GM18499 (cell line): ENCODE data around the gene RFXANK.

ENCODE experiments used
- ATAC-seq: cut with Tn5 transposase; IDR thresholded peaks from one replicate; pipeline ENCODE4 v1.9.1; 2021; ENCODE audit warnings: moderate number of reproducible peaks; ENCODE audit not compliant: insufficient read depth, unreplicated experiment

Gene RFXANK

DNA sequence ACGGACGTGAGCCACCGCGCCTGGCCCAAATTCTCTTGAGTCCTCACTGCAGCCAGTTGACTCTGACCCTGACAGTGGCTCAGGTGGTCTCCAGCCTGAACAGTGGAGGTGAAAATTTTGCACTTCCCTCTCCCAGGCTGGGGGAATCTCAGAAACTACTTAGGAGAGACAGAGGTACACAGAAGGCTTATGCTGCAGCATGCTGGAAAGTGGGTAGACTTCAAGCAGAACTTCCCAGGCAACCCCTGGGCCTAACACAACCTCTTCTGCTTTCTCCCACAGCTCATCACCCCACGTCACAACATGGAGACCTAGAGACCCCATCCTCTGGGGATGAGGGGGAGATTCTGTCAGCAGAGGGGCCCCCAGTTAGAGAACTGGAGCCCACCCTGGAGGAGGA lies 34.1 kb downstream of the RFXANK start:
- no peak for ATAC-seq

DNA sequence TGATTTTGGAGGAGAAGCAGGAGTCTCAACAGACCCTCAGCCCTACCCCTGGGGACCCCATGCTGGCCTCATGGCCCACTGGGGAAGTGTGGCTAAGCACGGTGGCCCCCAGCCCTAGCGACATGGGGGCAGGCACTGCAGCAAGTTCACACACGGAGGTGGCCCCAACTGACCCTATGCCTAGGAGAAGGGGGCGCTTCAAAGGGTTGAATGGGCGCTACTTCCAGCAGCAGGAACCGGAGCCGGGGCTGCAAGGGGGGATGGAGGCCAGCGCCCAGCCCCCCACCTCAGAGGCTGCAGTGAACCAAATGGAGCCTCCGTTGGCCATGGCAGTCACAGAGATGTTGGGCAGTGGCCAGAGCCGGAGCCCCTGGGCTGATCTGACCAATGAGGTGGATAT lies 34.6 kb downstream of the RFXANK start:
- no peak for ATAC-seq

DNA sequence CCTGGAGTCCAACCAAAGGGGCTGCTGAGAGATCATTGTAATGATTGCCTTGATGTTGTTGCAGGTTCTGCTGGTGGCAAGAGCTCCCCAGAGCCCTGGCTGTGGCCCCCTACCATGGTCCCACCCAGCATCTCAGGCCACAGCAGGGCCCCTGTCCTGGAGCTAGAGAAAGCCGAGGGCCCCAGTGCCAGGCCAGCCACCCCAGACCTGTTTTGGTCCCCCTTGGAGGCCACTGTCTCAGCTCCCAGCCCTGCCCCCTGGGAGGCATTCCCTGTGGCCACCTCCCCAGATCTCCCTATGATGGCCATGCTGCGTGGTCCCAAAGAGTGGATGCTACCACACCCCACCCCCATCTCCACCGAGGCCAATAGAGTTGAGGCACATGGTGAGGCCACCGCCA lies 35.2 kb downstream of the RFXANK start:
- no peak for ATAC-seq

DNA sequence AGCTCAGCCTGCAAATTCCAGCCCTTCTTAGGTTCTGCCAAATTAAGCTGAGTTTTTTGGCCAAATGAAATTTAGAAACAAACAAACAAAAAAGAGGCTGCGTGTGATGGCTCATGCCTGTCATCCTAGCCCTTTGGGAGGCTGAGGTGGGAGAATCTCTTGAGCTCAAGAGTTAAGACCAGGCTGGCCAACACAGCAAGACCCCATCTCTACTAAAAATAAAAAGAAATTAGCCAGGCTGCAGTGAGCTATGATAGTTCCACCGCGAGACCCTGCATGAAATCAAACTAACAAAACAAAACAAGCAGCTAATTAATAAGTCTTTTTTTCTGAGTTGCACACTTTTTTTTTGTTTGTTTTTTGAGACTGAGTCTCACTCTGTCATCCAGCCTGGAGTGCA lies 37.6 kb downstream of the RFXANK start:
- no peak for ATAC-seq

GRCh38 chr19:19230999-19231398 lies 38.9 kb downstream of the RFXANK start:
- no peak for ATAC-seq

- ATAC-seq = no peak
Observed at GRCh38 chr19:19232261-19232721, 40.2 kb downstream of the RFXANK start.

DNA sequence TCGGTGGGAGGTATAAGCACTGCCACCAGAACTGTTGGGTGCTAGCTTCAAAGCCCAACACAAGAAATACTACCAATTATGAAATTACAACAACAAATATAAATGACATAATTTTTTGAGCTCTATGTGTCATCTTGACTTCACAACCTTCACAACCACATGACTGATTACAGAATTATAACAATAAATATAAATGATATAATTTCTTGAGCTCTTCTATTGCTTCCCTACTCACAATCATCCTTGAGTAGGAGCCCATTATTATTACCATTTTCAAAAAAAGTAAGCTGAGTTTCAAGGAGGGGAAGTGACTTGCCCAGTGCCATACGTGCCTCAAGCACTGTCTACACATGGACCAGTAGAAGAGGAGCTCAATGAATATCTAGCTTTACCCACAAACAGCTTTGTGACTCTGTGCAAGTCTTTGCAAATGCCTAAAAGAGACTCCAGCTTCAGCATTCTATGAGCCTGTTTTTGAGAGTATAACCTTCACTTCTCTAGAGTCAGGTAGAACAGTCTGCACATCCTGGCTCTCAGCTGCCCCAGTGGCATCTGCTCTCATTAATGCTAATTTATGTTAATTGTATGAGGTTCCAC lies 42.3 kb downstream of the RFXANK start:
- no peak for ATAC-seq

DNA sequence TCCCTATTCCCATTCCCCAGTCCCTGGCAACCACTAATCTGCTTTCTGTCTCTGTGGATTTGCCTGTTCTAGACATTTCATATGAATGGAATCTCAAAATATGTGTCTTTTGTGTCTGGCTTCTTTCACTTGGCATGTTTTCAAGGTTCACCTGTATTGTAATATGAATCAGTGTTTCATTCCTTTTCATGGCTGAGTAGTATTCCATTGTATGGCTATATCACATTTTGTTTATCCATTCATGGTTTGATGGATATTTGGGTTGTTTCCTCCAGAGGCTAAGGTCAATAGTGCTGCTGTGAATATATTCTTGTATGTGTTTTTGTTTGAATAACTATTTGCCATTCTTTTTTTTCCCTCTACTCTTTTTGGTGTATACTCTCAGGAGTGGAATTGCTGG lies 44.1 kb downstream of the RFXANK start:
- no peak for ATAC-seq

DNA sequence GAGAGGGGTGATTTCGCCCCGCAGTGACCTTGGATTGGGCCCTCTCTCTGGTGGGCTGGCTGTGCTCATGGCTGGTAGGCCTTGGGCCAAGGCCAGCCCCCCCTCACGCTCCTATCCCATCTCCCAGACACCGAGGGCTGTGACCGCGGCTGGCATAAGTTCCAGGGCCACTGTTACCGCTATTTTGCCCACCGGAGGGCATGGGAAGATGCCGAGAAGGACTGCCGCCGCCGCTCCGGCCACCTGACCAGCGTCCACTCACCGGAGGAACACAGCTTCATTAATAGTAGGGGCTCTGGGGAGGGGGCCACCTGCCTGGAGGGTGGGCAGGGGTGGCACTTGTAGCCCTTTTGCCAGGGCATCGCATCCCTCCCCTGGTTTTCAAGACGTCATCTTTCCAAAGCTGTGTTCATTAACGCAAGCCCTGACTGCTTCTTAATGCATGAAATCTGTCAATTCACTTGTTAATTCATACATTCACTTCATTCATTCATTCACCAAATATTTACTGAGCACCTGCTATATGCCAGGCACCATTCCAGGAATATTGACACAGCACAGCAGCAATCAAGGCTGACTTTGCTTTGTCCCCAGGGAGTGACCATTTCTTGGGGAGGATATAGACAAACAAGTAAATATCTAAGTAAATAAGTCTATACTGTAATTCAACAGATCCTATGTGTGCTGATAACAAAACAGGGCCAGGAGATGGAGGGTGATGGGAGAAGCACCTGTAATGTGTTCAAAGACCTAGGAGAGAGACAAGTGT lies 46.3 kb downstream of the RFXANK start:
- ATAC-seq = no peak

GRCh38 chr19:19239675-19240074 lies 47.6 kb downstream of the RFXANK start:
- no peak for ATAC-seq

DNA sequence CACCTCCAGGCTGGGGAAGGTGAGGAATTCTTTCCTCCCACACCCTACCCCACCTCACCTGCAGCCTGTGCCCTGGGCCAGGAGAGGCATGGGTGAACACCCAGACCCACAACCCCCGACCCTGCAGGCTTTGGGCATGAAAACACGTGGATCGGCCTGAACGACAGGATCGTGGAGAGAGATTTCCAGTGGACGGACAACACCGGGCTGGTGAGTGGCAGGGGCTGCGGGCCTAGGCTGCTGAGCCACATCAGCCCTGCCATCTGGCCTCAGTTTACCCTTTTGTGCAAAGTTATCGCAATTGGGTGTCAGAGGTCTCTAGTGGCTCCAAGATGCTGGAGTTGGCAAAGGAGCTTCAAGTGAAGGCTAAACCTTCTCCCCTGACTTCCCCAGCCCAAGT lies 48.4 kb downstream of the RFXANK start:
- no peak for ATAC-seq

- no peak for ATAC-seq
Observed at GRCh38 chr19:19250196-19250801, 58.2 kb downstream of the RFXANK start.
